GM19099 (cell line): Measurements from ENCODE around the gene TCF7L2.

Experiments
- POLR2A ChIP-seq: IDR thresholded peaks from 3 replicates; pipeline ENCODE4 v1.6.1; 2011; ENCODE audit warnings: low read depth; ENCODE audit not compliant: insufficient read length; ENCODE audit errors: extremely low read depth

Gene TCF7L2

DNA sequence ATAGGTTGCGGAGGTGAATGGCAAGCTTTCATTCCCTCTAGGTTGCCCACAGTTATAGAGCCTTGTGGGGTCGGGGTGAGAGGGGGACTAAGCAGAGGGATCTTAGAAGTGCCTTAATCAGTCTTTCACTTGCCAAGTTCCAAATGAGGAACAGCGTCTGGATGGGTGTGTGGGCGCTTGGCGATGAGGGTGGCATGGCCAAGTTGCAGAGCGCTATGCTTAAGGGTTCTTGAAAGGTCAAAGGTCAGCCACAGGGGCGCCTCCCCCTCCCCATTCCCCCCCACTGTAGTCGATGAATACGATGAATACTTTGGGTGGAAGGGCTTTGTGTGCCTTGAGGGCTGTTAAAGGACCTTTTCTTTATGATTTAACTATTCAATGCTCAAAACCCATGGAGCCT is 185.0 kb downstream of the TCF7L2 start:
- no peak for TF ChIP-seq POLR2A

DNA sequence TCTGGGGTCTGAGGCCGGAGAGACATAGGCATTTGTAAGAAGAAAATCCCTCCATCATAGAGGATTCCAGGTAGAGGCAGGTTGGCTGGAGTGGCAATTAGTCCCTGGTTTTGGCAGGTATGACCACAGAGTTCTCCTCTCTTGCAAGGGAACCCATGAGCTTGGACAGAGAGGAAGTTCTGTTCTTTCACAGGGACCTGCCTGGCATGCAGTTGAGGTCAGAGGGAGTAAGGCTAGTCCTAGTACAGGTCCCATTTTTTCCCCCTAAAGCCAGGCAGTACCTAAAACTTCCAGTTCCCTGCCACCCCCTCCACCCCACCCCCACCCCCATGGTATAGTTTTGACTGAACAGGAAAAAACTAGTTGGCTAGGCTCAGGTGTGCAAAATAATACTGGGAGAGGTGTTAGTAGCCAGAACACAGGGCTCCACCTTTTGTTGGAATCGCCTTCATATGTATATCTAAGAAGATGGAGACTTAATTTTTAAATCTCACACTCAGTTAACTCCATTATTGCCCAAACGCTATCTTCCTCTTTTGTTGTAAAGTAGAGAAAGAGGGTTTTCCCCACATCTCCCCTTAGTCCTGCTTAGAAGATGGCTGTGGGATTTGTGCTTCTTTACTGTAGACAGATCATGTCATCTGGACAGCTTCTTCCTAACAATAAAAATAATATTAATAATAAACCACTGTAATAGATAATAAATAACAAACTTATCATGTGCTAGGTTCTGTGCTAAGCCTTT is 188.1 kb downstream of the TCF7L2 start:
- no peak for TF ChIP-seq POLR2A

- TF ChIP-seq POLR2A: no peak
Measured at GRCh38 chr10:113138937-113139585, 189.0 kb downstream of the TCF7L2 start.

DNA sequence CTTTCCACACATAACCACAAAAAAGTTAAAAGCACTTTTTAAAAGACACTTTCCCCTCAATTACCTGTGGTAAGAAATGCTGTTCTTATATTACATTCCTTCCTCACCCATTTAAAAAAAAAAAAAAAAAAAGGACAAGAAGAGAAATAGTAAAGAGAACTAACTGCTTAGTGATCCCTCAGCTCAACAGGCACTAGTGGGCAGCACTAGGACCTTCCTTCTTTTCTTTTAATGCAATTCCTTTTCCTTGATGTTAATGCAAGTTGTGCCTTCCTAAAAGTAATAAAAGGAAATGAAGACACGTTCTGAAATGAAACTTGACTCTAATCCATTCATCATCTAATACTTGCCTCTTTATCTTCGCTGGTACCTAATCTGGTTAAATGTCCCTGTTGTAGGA is 189.7 kb downstream of the TCF7L2 start:
- no peak for TF ChIP-seq POLR2A

DNA sequence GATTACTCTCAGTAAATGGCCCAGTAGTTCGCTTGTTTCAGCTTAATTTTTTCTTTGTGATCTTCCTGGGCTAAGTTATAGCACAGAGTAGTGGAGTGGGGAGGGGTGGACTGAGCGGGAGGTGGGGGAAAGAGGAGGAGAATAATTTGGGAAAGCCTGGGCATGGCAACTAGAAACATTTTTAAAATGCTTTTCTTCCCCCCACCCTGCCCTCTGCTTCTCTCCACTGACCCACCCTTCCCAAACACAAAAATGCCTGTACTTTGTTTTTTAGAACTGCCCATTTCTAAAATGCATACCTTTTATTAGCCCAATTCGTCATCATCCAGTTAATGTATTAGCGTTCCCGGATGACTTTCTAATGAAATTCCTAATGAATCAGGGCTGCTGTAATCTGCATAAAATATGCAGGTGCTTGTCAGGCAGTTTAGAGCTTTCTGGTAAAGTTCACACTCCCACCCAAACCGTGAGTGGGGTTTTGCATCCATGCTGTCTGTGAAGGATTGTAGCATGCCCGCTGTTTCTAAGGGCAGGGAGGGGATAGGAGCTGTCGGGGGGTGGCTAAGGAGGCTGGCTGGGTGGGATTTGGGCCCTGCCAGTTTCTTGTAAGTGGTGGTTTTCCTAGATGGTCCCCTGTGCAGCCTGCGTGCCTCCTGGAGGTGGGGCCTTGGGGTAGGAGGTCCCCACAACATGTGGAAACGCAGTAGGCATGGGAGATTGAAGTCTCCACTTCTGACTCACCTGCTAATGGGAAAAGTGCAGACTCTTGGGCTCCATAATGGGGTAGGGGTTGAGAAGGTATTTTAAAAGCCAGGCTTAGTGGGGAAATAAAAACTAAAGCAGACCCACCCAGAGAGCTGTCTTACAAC is 190.3 kb downstream of the TCF7L2 start:
- no peak for TF ChIP-seq POLR2A

GRCh38 chr10:113142601-113143362 is 192.7 kb downstream of the TCF7L2 start:
- no peak for TF ChIP-seq POLR2A

DNA sequence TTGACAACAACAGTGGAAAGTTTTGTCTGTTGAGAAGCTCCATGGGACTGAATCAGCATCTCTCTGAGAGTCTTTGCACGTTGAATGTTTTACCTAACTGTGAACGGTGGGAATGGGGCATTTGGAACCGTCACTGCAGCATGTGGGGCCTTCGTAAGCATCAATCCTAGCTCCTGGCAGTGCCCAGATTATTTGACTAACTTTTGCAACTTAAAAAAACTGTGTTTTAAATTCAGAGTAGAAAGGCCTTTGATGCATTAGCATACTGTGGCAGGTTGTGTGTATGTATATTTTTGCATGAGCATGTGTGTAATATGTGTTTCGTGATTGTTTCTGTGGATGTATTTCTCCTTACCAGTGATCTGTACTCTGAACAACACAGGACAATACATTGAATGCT is 194.5 kb downstream of the TCF7L2 start:
- no peak for TF ChIP-seq POLR2A

DNA sequence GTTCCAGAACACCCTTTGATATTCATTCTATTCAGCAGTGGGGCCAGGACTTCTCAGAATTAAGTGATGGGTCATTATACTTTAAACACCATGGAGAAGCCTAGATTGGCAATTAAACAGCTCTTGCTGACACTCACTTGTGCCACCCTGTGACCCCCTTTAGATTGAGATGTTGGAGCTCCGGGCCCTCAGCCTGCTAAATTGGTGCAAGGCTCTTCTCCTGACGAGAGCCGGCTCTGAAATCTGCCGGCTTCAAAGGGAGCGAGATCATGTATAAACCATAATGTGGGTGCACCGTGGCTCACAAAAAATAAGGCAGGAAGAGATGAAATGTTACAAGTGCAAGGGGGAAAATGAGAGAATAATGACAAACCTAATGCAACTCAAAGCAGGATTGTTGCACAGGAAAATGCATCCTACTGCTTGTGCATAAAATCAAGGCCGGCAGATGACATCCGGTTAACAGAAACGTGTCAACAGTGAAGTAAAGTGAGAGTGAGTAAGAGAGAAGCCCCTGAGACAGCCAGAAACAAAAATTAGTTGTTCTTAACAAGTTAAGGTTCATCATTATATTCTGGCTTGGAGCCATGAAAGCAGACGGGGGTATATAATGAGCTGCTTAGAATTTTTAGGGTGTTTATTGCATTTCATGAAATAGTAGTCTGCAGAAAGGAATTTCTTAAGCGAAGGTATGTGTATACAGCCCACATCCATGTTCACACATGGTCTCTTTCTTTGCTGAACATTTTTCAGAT is 198.2 kb downstream of the TCF7L2 start:
- no peak for TF ChIP-seq POLR2A

DNA sequence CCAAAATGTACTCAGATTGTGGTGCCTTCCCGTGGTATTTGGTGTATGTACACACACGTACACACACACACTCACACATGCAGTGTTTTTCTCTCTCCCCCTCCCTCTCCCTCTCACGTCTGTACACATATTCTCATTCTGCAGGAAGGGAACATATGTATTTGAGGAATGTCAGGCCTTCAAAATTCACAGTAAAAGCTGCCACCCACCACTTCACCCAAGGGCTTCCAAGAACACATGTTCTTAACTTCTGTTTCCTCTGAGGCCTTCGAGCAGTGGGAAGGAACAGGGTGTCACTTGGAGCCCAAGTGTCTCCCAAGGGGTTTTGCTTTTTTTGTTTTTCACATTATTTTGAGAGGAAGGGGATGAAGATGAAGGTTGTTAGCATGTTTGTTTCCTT is 198.9 kb downstream of the TCF7L2 start:
- TF ChIP-seq POLR2A: no peak

DNA sequence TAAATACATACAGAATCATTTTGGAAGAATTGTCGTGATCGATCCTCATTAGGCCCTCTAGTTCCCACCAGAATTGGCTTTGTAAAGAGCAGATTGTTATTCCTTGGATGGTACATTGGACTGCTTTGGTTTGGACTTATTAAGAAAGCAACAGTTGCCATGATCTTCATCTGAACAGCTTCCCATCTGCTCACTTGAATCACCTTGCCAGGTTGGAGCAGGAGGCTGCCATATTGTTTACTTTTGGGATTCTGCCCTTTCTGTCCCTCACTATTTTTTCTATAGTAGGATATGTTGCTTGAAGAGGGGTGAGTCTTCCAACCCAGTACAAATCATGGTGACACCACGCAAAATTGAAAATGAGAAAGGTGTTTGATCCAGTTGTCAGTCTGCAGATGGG is 199.6 kb downstream of the TCF7L2 start:
- TF ChIP-seq POLR2A: no peak

GRCh38 chr10:113151190-113151666 is 201.2 kb downstream of the TCF7L2 start:
- no peak for TF ChIP-seq POLR2A

GRCh38 chr10:113153493-113154102 is 203.6 kb downstream of the TCF7L2 start:
- no peak for TF ChIP-seq POLR2A

GRCh38 chr10:113157441-113157840 is 207.4 kb downstream of the TCF7L2 start:
- no peak for TF ChIP-seq POLR2A

DNA sequence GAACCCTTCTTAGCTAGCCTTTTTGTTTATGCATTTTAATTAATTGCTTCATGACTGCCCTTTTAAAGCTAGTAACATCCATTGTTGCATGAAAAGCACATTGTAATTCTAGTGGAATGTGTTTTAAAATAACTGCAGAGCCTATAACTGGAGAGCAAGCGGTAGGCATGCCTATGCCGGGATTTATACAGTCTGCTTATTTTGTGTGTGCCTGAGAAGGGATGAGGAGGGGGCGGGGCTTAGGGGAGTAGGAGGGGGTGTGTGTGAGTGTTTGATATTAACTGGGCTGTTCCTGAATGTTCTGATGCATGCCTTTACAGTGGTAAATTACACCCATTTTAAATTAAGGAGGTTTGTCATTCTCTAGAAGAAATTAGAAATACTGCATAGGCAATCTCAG is 208.1 kb downstream of the TCF7L2 start:
- TF ChIP-seq POLR2A: no peak
